A549 (cell line): ENCODE data around the gene CACNA1D.

Experiments
- ATOH8 ChIP-seq: fragments of 250-450 bp; sonication (Bioruptor Pico); IDR thresholded peaks from 2 replicates; pipeline ENCODE4 v1.5.0; 2020; ENCODE audit warnings: low read depth, mild to moderate bottlenecking, moderate library complexity
- CTCF ChIP-seq: fragments of >200 bp; sonication (Bioruptor Twin); formaldehyde crosslinking; IDR thresholded peaks from 3 replicates; pipeline ENCODE4 v1.5.1; 2016
- HOXA7 ChIP-seq: fragments of 250-450 bp; sonication (Bioruptor Pico); IDR thresholded peaks from 2 replicates; pipeline ENCODE4 v1.5.0; 2020; ENCODE audit warnings: mild to moderate bottlenecking, moderate library complexity
- MAX ChIP-seq: IDR thresholded peaks from 2 replicates; pipeline ENCODE4 v1.6.1; 2012
- MAZ ChIP-seq: fragments of 150-350 bp; IDR thresholded peaks from 2 replicates; pipeline ENCODE4 v1.6.1; 2014; ENCODE audit warnings: antibody characterized with exemption, low read depth, low read length, borderline replicate concordance
- NR3C1 ChIP-seq: fragments of >200 bp; sonication (Bioruptor Twin); formaldehyde crosslinking; IDR thresholded peaks from 3 replicates; pipeline ENCODE4 v1.6.1; 2017
- POLR2A ChIP-seq: IDR thresholded peaks from 2 replicates; pipeline ENCODE4 v1.6.1; 2012; ENCODE audit warnings: mild to moderate bottlenecking, low read length
- SMC3 ChIP-seq: fragments of >200 bp; sonication (Bioruptor Twin); formaldehyde crosslinking; IDR thresholded peaks from 3 replicates; pipeline ENCODE4 v1.6.1; 2018; ENCODE audit warnings: inconsistent platforms
- TP53 ChIP-seq: fragments of 250-450 bp; sonication (Bioruptor Pico); IDR thresholded peaks from 2 replicates; pipeline ENCODE4 v1.5.0; 2021; ENCODE audit warnings: mild to moderate bottlenecking, moderate library complexity
- TF ChIP-seq, protein P1 (sequence below): fragments of >200 bp; sonication (Bioruptor Twin); formaldehyde crosslinking; IDR thresholded peaks from 3 replicates; pipeline ENCODE4 v1.6.1; 2016

DNA sequence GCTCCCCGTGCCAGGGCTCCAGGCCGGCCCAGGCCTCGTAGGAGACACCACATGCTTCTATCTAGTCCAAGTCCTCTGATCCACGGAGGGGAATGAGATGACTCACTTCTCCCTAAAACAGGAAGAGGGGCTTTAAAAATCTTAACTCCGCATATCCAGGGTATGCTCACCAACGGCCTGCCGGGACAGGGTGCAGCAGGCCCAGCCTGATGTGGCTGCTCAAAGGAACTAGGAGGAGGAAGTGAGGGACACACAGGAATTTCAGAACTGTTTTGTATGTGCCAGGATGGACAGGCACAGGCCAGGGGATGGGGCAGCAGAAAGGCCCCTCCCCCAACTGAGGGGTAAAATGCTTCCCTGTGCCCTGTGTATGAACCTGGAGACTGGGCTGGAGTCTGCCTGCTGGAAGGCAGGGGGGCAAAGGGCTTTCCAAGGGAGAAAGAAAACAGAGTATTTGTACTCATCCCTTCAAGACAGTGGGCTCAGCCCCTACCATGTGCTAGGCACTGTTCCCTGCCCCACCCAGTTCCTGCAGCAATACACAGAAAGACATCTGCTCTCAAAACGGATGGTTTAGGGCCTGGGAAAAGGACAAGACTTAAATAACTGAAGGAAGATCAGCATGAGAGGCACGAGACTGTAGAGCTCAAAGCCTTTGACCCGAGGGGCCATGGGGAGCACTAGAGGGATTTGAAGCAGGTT lies 329.7 kb downstream of the CACNA1D start:
- TF ChIP-seq CTCF, result no peak
- TF ChIP-seq SMC3, result no peak
- no peak for TF ChIP-seq ATOH8 (CRISPR knock-in tag)
- TF ChIP-seq TP53, result no peak
- TF ChIP-seq MAZ, result no peak
- TF ChIP-seq POLR2A, result no peak
- TF ChIP-seq, protein P1, sequence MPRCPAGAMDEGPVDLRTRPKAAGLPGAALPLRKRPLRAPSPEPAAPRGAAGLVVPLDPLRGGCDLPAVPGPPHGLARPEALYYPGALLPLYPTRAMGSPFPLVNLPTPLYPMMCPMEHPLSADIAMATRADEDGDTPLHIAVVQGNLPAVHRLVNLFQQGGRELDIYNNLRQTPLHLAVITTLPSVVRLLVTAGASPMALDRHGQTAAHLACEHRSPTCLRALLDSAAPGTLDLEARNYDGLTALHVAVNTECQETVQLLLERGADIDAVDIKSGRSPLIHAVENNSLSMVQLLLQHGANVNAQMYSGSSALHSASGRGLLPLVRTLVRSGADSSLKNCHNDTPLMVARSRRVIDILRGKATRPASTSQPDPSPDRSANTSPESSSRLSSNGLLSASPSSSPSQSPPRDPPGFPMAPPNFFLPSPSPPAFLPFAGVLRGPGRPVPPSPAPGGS, result no peak
- no peak for TF ChIP-seq MAX
- no peak for TF ChIP-seq HOXA7
- TF ChIP-seq NR3C1, result no peak
